ENCODE results near the gene GOLGA8T.
"Not testable (repeated sequence)": the region's sequence is repeated elsewhere in the genome, so short reads cannot be mapped to it uniquely, and the experiment has no call there.

The GOLGA8T gene
- 0 to 0.11 (median 0) reads per million in 3 experiments for total RNA-seq

- DNase-seq = not testable (repeated sequence)
These were observed at the start of gene GOLGA8T for GRCh38 chr15:30134751-30135150. Gene GOLGA8T, plus strand, starts transcription at chr15:30135051. Its CDS starts 98 bp downstream, at chr15:30135149.

- DNase-seq = not testable (repeated sequence)
These were observed 37.0 kb upstream of the GOLGA8T start for GRCh38 chr15:30097827-30098226.

- not testable (repeated sequence) for DNase-seq
These were observed 32.0 kb upstream of the GOLGA8T start for GRCh38 chr15:30102890-30103289.

- DNase-seq = not testable (repeated sequence)
These were observed 30.8 kb upstream of the GOLGA8T start for GRCh38 chr15:30103941-30104507.

GRCh38 chr15:30110591-30110990 lies 24.3 kb upstream of the GOLGA8T start:
- DNase-seq = not testable (repeated sequence)

GRCh38 chr15:30130066-30130465 lies 4.8 kb upstream of the GOLGA8T start:
- DNase-seq = peak; percentile 6

GRCh38 chr15:30143246-30143645 lies 8.4 kb downstream of the GOLGA8T start:
- not testable (repeated sequence) for DNase-seq

GRCh38 chr15:30149891-30150290 lies 15.0 kb downstream of the GOLGA8T start:
- not testable (repeated sequence) for DNase-seq

GRCh38 chr15:30162479-30163357 lies 27.9 kb downstream of the GOLGA8T start:
- not testable (repeated sequence) for DNase-seq

- DNase-seq = not testable (repeated sequence)
These were observed 28.9 kb downstream of the GOLGA8T start for GRCh38 chr15:30163759-30164158.

GRCh38 chr15:30164257-30164656 lies 29.4 kb downstream of the GOLGA8T start:
- DNase-seq = not testable (repeated sequence)

- not testable (repeated sequence) for DNase-seq
These were observed 32.6 kb downstream of the GOLGA8T start for GRCh38 chr15:30167403-30167802.

GRCh38 chr15:30167886-30168285 lies 33.0 kb downstream of the GOLGA8T start:
- not testable (repeated sequence) for DNase-seq

- not testable (repeated sequence) for DNase-seq
These were observed 36.6 kb downstream of the GOLGA8T start for GRCh38 chr15:30171452-30171851.

GRCh38 chr15:30173041-30173608 lies 38.3 kb downstream of the GOLGA8T start:
- DNase-seq = peak; percentile 74

GRCh38 chr15:30175291-30175690 lies 40.4 kb downstream of the GOLGA8T start:
- DNase-seq = not testable (repeated sequence)

- DNase-seq = not testable (repeated sequence)
These were observed 41.8 kb downstream of the GOLGA8T start for GRCh38 chr15:30176613-30177012.

GRCh38 chr15:30179814-30180213 lies 45.0 kb downstream of the GOLGA8T start:
- not testable (repeated sequence) for DNase-seq

- not testable (repeated sequence) for DNase-seq
These were observed 50.6 kb downstream of the GOLGA8T start for GRCh38 chr15:30185495-30185894.

GRCh38 chr15:30187429-30187828 lies 52.6 kb downstream of the GOLGA8T start:
- not testable (repeated sequence) for DNase-seq

GRCh38 chr15:30189754-30190153 lies 54.9 kb downstream of the GOLGA8T start:
- DNase-seq = not testable (repeated sequence)

- not testable (repeated sequence) for DNase-seq
These were observed 56.3 kb downstream of the GOLGA8T start for GRCh38 chr15:30191143-30191542.

GRCh38 chr15:30191639-30192038 lies 56.8 kb downstream of the GOLGA8T start:
- not testable (repeated sequence) for DNase-seq

Data from central memory CD4-positive, alpha-beta T cell (primary cell).